H1 (cell line): ENCODE measurements around the gene STPG1. TPM values are rescaled to one million over a fixed set of nuclear protein-coding genes. Genes with fewer than 3 reads are reported as not detected.

Experiments used
- CTCF ChIA-PET: fragments of 300-600 bp; sonication (Branson Sonifier 250); formaldehyde crosslinking; loops from one replicate; lab custom pipeline; 2021; ENCODE audit not compliant: partially characterized antibody; lab: Charles Lee
- POLR2A ChIA-PET: fragments of 300-600 bp; sonication (Branson Sonifier 250); formaldehyde crosslinking; loops from one replicate; lab custom pipeline; 2021; ENCODE audit warnings: inconsistent platforms; ENCODE audit not compliant: partially characterized antibody; lab: Charles Lee
- DNase-seq, 2 experiments: peaks; one replicate each; pipeline versions ENCODE4 v3.0.0 to v3.0.0-alpha.2; 2010 to 2022; ENCODE audit warnings: low spot score in 2 of 2, low read depth in 1 of 2, mixed read lengths in 1 of 2
- FAIRE-seq: peaks from 2 replicates; lab custom pipeline; 2011; peaks lifted over from hg19 to GRCh38; lab: Jason Lieb, UNC
- H2AFZ ChIP-seq: 2 replicates; pipeline ENCODE4 v1.8.1; 2012; ENCODE audit warnings: low read length, inconsistent platforms
- H2AK5ac ChIP-seq: 2 replicates; pipeline ENCODE4 v1.6.1; 2013; ENCODE audit warnings: low read depth, low read length
- H2BK120ac ChIP-seq: replicated peaks from 2 replicates; pipeline ENCODE3; 2013; ENCODE audit warnings: low read depth, low read length, inconsistent platforms
- H2BK12ac ChIP-seq: 2 replicates; pipeline ENCODE4 v1.6.1; 2013; ENCODE audit warnings: low read depth, low read length
- H2BK15ac ChIP-seq: 2 replicates; pipeline ENCODE4 v1.6.1; 2013; ENCODE audit warnings: low read length
- H2BK20ac ChIP-seq: 2 replicates; pipeline ENCODE4 v1.6.1; 2013; ENCODE audit warnings: low read length
- H2BK5ac ChIP-seq: 2 replicates; pipeline ENCODE4 v1.6.1; 2013; ENCODE audit warnings: low read depth, low read length
- H3K14ac ChIP-seq: 2 replicates; pipeline ENCODE4 v1.6.1; 2013; ENCODE audit warnings: inconsistent platforms; ENCODE audit not compliant: insufficient read length
- H3K18ac ChIP-seq: 2 replicates; pipeline ENCODE4 v1.6.1; 2013; ENCODE audit warnings: low read length; ENCODE audit errors: extremely low read depth
- H3K23ac ChIP-seq: 2 replicates; pipeline ENCODE4 v1.6.1; 2013; ENCODE audit warnings: inconsistent platforms; ENCODE audit not compliant: insufficient read length
- H3K23me2 ChIP-seq: 2 replicates; pipeline ENCODE4 v1.6.1; 2013; ENCODE audit warnings: low read depth, low read length
- H3K27ac ChIP-seq: 2 replicates; pipeline ENCODE4 v1.6.1; 2011; ENCODE audit warnings: low read depth, low read length, inconsistent platforms
- H3K27me3 ChIP-seq, 4 experiments: replicated peaks in 1 of 4; 1 replicate in 1 of 4; 2 replicates in 3 of 4; pipeline versions ENCODE4 v1.6.1 to v1.8.1; 2011 to 2013; ENCODE audit warnings: low read length in 3 of 4, mild to moderate bottlenecking in 3 of 4, inconsistent platforms in 2 of 4, mixed read lengths in 2 of 4, moderate library complexity in 1 of 4; ENCODE audit not compliant: control insufficient read depth in 3 of 4, insufficient read depth in 3 of 4; ENCODE audit errors: extremely low read depth in 1 of 4
- H3K36me3 ChIP-seq, 4 experiments: 2 replicates each; pipeline versions ENCODE4 v1.6.1 to v1.8.1; 2011 to 2013; ENCODE audit warnings: mild to moderate bottlenecking in 4 of 4, low read length in 3 of 4, moderate library complexity in 2 of 4, control low read depth in 1 of 4, inconsistent platforms in 1 of 4; ENCODE audit not compliant: insufficient read depth in 4 of 4, control insufficient read depth in 2 of 4
- H3K4ac ChIP-seq: replicated peaks from 2 replicates; pipeline ENCODE3; 2013; ENCODE audit warnings: low read length, low read depth, mixed read lengths, inconsistent platforms; ENCODE audit not compliant: insufficient read length
- H3K4me1 ChIP-seq, 4 experiments: replicated peaks in 1 of 4; 1 replicate in 1 of 4; 2 replicates in 3 of 4; pipeline versions ENCODE4 v1.6.1 to v1.8.1; 2011 to 2013; ENCODE audit warnings: low read length in 3 of 4, inconsistent platforms in 2 of 4, mixed read lengths in 1 of 4; ENCODE audit not compliant: insufficient read depth in 4 of 4, control insufficient read depth in 3 of 4
- H3K4me2 ChIP-seq, 2 experiments: 2 replicates each; pipeline versions ENCODE4 v1.6.1 to v1.8.1; 2011 to 2013; ENCODE audit warnings: low read depth in 2 of 2, low read length in 2 of 2, control low read depth in 1 of 2, inconsistent platforms in 1 of 2, mild to moderate bottlenecking in 1 of 2; ENCODE audit not compliant: insufficient read depth in 1 of 2
- H3K4me3 ChIP-seq, 4 experiments: fragments of 200-600, 300-600 bp in 1 of 4; sonication (generic), shearing (Covaris generic), sonication (Bioruptor Twin) in 1 of 4; 2 replicates each; pipeline versions ENCODE4 v1.5.1 to v1.8.1; 2011 to 2016; ENCODE audit warnings: low read length in 4 of 4, low read depth in 3 of 4, control low read depth in 2 of 4, inconsistent platforms in 2 of 4, mild to moderate bottlenecking in 2 of 4, mixed read lengths in 1 of 4, moderate library complexity in 1 of 4; ENCODE audit not compliant: insufficient read depth in 2 of 4; ENCODE audit errors: extremely low read depth in 1 of 4
- H3K56ac ChIP-seq: replicated peaks from 2 replicates; pipeline ENCODE3; 2013; ENCODE audit warnings: low read depth, mild to moderate bottlenecking, mixed read lengths, low read length, inconsistent platforms; ENCODE audit not compliant: insufficient read length
- H3K79me1 ChIP-seq: 2 replicates; pipeline ENCODE4 v1.6.1; 2013; ENCODE audit warnings: low read depth, low read length, control low read depth
- H3K79me2 ChIP-seq, 2 experiments: 2 replicates each; pipeline versions ENCODE4 v1.6.1 to v1.8.1; 2012 to 2013; ENCODE audit warnings: low read length in 2 of 2, mild to moderate bottlenecking in 2 of 2, inconsistent platforms in 1 of 2; ENCODE audit not compliant: insufficient read depth in 2 of 2, control insufficient read depth in 1 of 2
- H3K9ac ChIP-seq, 4 experiments: replicated peaks in 1 of 4; 1 replicate in 1 of 4; 2 replicates in 3 of 4; pipeline versions ENCODE4 v1.6.1 to v1.8.1; 2011 to 2013; ENCODE audit warnings: low read depth in 3 of 4, low read length in 3 of 4, control low read depth in 2 of 4, mild to moderate bottlenecking in 2 of 4, moderate library complexity in 2 of 4, inconsistent platforms in 1 of 4; ENCODE audit errors: extremely low read depth in 1 of 4
- H3K9me3 ChIP-seq, 2 experiments: 2 replicates each; pipeline versions ENCODE4 v1.6.1 to v1.8.1; 2012 to 2013; ENCODE audit warnings: mild to moderate bottlenecking in 2 of 2, moderate library complexity in 2 of 2, control low read depth in 1 of 2, inconsistent platforms in 1 of 2, low read depth in 1 of 2, low read length in 1 of 2, mixed read lengths in 1 of 2; ENCODE audit not compliant: insufficient read depth in 2 of 2
- H4K20me1 ChIP-seq, 2 experiments: replicated peaks in 1 of 2; 2 replicates each; pipeline versions ENCODE3 to v1.8.1; 2011 to 2013; ENCODE audit warnings: inconsistent platforms in 2 of 2, low read length in 2 of 2, mild to moderate bottlenecking in 1 of 2; ENCODE audit not compliant: insufficient read depth in 2 of 2, control insufficient read depth in 1 of 2
- H4K5ac ChIP-seq: 2 replicates; pipeline ENCODE4 v1.6.1; 2013; ENCODE audit warnings: low read length, low read depth, mixed read lengths, inconsistent platforms; ENCODE audit not compliant: insufficient read length
- H4K8ac ChIP-seq: 2 replicates; pipeline ENCODE4 v1.8.0; 2013; ENCODE audit warnings: mild to moderate bottlenecking, moderate library complexity, low read length, inconsistent platforms; ENCODE audit not compliant: insufficient read depth; ENCODE audit errors: extremely low read depth
- H4K91ac ChIP-seq: replicated peaks from 2 replicates; pipeline ENCODE3; 2013; ENCODE audit warnings: low read length, mixed read lengths, inconsistent platforms; ENCODE audit not compliant: insufficient read length
- CTCF ChIP-seq, 3 experiments: IDR thresholded peaks; 1 replicate in 2 of 3; 2 replicates in 1 of 3; pipeline versions ENCODE4 v1.5.1 to v1.6.1; 2011; ENCODE audit warnings: low read length in 3 of 3, mild to moderate bottlenecking in 3 of 3, inconsistent platforms in 2 of 3, low read depth in 1 of 3, moderate library complexity in 1 of 3; ENCODE audit not compliant: insufficient read depth in 1 of 3; ENCODE audit errors: control extremely low read depth in 1 of 3
- FOSL1 ChIP-seq: IDR thresholded peaks from 2 replicates; pipeline ENCODE4 v1.6.1; 2011; ENCODE audit warnings: mild to moderate bottlenecking, low read depth, low read length, moderate library complexity; ENCODE audit not compliant: insufficient read depth
- JUND ChIP-seq: IDR thresholded peaks from 2 replicates; pipeline ENCODE4 v1.6.1; 2011; ENCODE audit warnings: mild to moderate bottlenecking, improper control_type of control experiment, low read length
- RAD21 ChIP-seq, 2 experiments: IDR thresholded peaks in 1 of 2; conservative IDR thresholded peaks in 1 of 2; 2 replicates each; pipeline ENCODE4 v1.6.1; 2011; ENCODE audit warnings: low read depth in 2 of 2, low read length in 2 of 2, improper control_type of control experiment in 1 of 2, inconsistent platforms in 1 of 2, mild to moderate bottlenecking in 1 of 2, moderate library complexity in 1 of 2
- WGBS, 2 experiments: shearing (Covaris generic) in 1 of 2; methylation state at CpG; one replicate each; pipeline versions ENCODE4 v1.1.6 to v1.1.7; 2013 to 2015; ENCODE audit warnings: low lambda C conversion rate in 2 of 2, mixed read lengths in 2 of 2, inconsistent platforms in 1 of 2, low coverage in 1 of 2, missing lambda C conversion rate in 1 of 2; ENCODE audit not compliant: insufficient replicate concordance in 2 of 2, insufficient coverage in 1 of 2, insufficient read length in 1 of 2; ENCODE audit errors: extremely low coverage in 1 of 2, missing lambda C conversion rate in 1 of 2; 5-methylcytosine and 5-hydroxymethylcytosine counted together
- polyA plus RNA-seq, 7 experiments: library from polyadenylated mRNA; depleted of rRNA in 3 of 7; stranded (reverse) in 5 of 7; unstranded in 2 of 7; fragments of >200 nt in 5 of 7; fragments of 200-250 nt in 2 of 7; gene quantifications; 1 replicate in 5 of 7; 2 replicates in 1 of 7; 4 replicates in 1 of 7; pipeline versions ENCODE4 v1.2.1 to v1.2.3, GENCODE V29; 2011 to 2013; ENCODE audit warnings: missing spikeins in 2 of 7, mixed read lengths in 2 of 7
- total RNA-seq: library from RNA; stranded (reverse); fragmentation: NEBNext Ultra II Directional; extraction: Animal tissue kit (Norgen Biotek cat#: 25700); gene quantifications from 2 replicates; pipeline ENCODE4 v1.2.1, GENCODE V29; 2021

STPG1 gene
- total and polyA plus RNA-seq, 2 of the 8 experiments (the other 6 are each of a cell fraction or from before 2014, with no cell fraction given): 10.3 to 11.2 TPM

DNA sequence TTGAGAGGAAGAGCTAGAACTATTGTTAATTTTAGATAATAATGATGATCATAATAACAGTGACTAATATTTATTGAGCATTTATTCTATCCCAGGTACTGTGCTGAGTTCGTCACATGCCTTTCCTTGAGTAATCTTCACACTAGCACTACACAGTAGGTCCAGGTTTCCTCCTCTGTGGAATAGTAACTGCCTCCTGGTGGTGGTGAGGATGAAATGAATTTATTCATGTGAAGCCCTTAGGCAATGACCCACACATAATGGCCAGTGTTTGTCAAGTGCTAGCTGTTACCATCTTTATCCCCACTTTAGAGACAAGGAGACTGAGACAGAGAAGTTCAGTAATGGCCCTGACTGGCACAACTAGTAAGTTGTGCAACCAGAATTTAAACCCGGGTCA is 7.9 kb upstream of the STPG1 start:
- Histone ChIP-seq H3K79me1 (no peaks in the 10 kb centered on the region), H3K27me3 (no peaks in the 10 kb centered on the region), H3K23ac (no peak overlapping the region), H3K36me3 (no peaks in the 10 kb centered on the region), H4K91ac (no peak overlapping the region), H3K23me2 (0 out of 2 replicates have a peak, but pooled peaks cover under 1% of the 10 kb centered on the region), H3K56ac (no peak overlapping the region), H2AFZ (no peak overlapping the region), H2AK5ac (no peak overlapping the region), H3K9me3 (no peaks in the 10 kb centered on the region), H3K27ac (no peak overlapping the region), H3K4me3 (no peak overlapping the region), H2BK5ac (no peak overlapping the region), H4K8ac (no peak overlapping the region), H2BK12ac (no peak overlapping the region), H4K20me1 (no peaks in the 10 kb centered on the region), H3K9ac (no peak overlapping the region), H3K4me2 (no peak overlapping the region), H2BK120ac (no peak overlapping the region), H3K14ac (no peak overlapping the region), H2BK15ac (no peak overlapping the region), H3K4ac (no peak overlapping the region), H4K5ac (no peak overlapping the region), H3K4me1 (no peaks in the 10 kb centered on the region; a peak in 2 of 7 replicates), H2BK20ac (no peak overlapping the region), H3K18ac (no peak overlapping the region), H3K79me2 (no peaks in the 10 kb centered on the region)
- ChIA-PET CTCF (interaction anchor here (0.6 to 4.8 kb wide), 17 partner anchors 8 to 1512 kb away, joined by 3 to 22 read pairs (median 3); partner anchors contain the start of gene STPG1), POLR2A (interaction anchor here (1.5 kb wide), 1 partner anchor 36 kb away, joined by 3 read pairs; no protein-coding TSS in a partner anchor)
- 77% methylated on average over 2 of the region's 2 CpGs; no CpG with 5 or more reads in 1 of the 2 experiments for WGBS, 2 experiments
- DNase-seq: no peak
- TF ChIP-seq RAD21 (IDR thresholded peaks at IDR 0.05 in 1 of 2, conservative IDR thresholded peaks at IDR 0.05 in 1 of 2; ENCODE audit: low read depth in 2 of 2, low read length in 2 of 2) (peak in 1 of 2 experiments; percentile 28; a peak in 1 of 4 replicates), JUND (no peak), FOSL1 (no peak), CTCF (IDR thresholded peaks at IDR 0.05; ENCODE audit: control extremely low read depth in 1 of 3, insufficient read depth in 1 of 3, low read depth in 1 of 3, low read length in 3 of 3) (peak in 1 of 3 experiments; percentile 22; a peak in 1 of 4 replicates)
- no peak for FAIRE-seq
